ENCODE measurements around the gene GOLGA1.

The GOLGA1 gene

GRCh38 chr9:124829334-124829669 is 111.6 kb downstream of the GOLGA1 start:
- Histone ChIP-seq H3K4me3 (IDR thresholded peaks at IDR 0.05; ENCODE audit: insufficient read depth, low read depth, low read length) (no peak overlapping the region), H3K9ac (no peak overlapping the region)
- no peak for TF ChIP-seq CTCF (conservative IDR thresholded peaks at IDR 0.05; ENCODE audit: low read depth, low read length)

GRCh38 chr9:124828489-124829333 is 112.2 kb downstream of the GOLGA1 start:
- TF ChIP-seq CTCF (conservative IDR thresholded peaks at IDR 0.05; ENCODE audit: low read depth, low read length) = no peak
- no peak overlapping the region for H2AFZ ChIP-seq (ENCODE audit: low read depth)
- H3K4me3 ChIP-seq (IDR thresholded peaks at IDR 0.05; ENCODE audit: insufficient read depth, low read depth, low read length) = no peak overlapping the region
- H3K36me3 ChIP-seq (ENCODE audit: insufficient read depth) = no peaks in the 10 kb centered on the region
- H3K9ac ChIP-seq = no peak overlapping the region
- no peaks in the 10 kb centered on the region for H4K20me1 ChIP-seq (ENCODE audit: insufficient read depth)
- no peak overlapping the region for H3K4me2 ChIP-seq
- H3K4me1 ChIP-seq (ENCODE audit: low read depth, poor library complexity, severe bottlenecking) = no peaks in the 10 kb centered on the region
- H3K79me2 ChIP-seq (ENCODE audit: insufficient read depth, low read depth) = no peaks in the 10 kb centered on the region
- H3K27ac ChIP-seq = no peak overlapping the region
- H3K27me3 ChIP-seq (ENCODE audit: insufficient read depth, low read depth) = no peaks in the 10 kb centered on the region

More at GRCh38 chr9:124829334-124829669, 111.6 kb downstream of the GOLGA1 start:
- H2AFZ ChIP-seq (ENCODE audit: low read depth) = no peak overlapping the region
- no peak overlapping the region for H3K4me2 ChIP-seq
- no peaks in the 10 kb centered on the region for H4K20me1 ChIP-seq (ENCODE audit: insufficient read depth)
- H3K79me2 ChIP-seq (ENCODE audit: insufficient read depth, low read depth) = no peaks in the 10 kb centered on the region
- H3K4me1 ChIP-seq (ENCODE audit: low read depth, poor library complexity, severe bottlenecking) = no peaks in the 10 kb centered on the region
- no peak overlapping the region for H3K27ac ChIP-seq
- no peaks in the 10 kb centered on the region for H3K27me3 ChIP-seq (ENCODE audit: insufficient read depth, low read depth)
- H3K36me3 ChIP-seq (ENCODE audit: insufficient read depth) = no peaks in the 10 kb centered on the region
